DMS114 treated with DMSO at 0.1 percent for 48 hours (cell line): Measurements from ENCODE around the gene FBXL7.

Experiments used
- DNase-seq: peaks from one replicate; lab custom pipeline; 2025; ENCODE audit not compliant: unreplicated experiment; lab: John Stamatoyannopoulos, UW

The FBXL7 gene

GRCh38 chr5:15929611-15930263 is 429.8 kb downstream of the FBXL7 start:
- no peak for DNase-seq

- no peak for DNase-seq
Observed at GRCh38 chr5:15932066-15932465, 432.1 kb downstream of the FBXL7 start.

GRCh38 chr5:15933259-15934207 is 433.6 kb downstream of the FBXL7 start:
- DNase-seq = no peak

- no peak for DNase-seq
Observed at GRCh38 chr5:15936505-15937245, 436.7 kb downstream of the FBXL7 start.

GRCh38 chr5:15937708-15938107 is 437.7 kb downstream of the FBXL7 start:
- DNase-seq = no peak

- DNase-seq = no peak
Observed at GRCh38 chr5:15938186-15938585, 438.2 kb downstream of the FBXL7 start.

GRCh38 chr5:15938961-15939360 is 439.0 kb downstream of the FBXL7 start:
- no peak for DNase-seq

GRCh38 chr5:15940905-15941304 is 440.9 kb downstream of the FBXL7 start:
- no peak for DNase-seq

- no peak for DNase-seq
Observed at GRCh38 chr5:15943487-15943886, 443.5 kb downstream of the FBXL7 start.

- no peak for DNase-seq
Observed at GRCh38 chr5:15946026-15946425, 446.0 kb downstream of the FBXL7 start.

GRCh38 chr5:15948190-15948589 is 448.2 kb downstream of the FBXL7 start:
- DNase-seq = no peak

GRCh38 chr5:15951126-15951525 is 451.1 kb downstream of the FBXL7 start:
- DNase-seq = no peak

GRCh38 chr5:15951550-15951949 is 451.6 kb downstream of the FBXL7 start:
- no peak for DNase-seq

GRCh38 chr5:15956622-15957021 is 456.6 kb downstream of the FBXL7 start:
- no peak for DNase-seq

GRCh38 chr5:15957124-15957523 is 457.1 kb downstream of the FBXL7 start:
- no peak for DNase-seq

- no peak for DNase-seq
Observed at GRCh38 chr5:15959370-15960164, 459.6 kb downstream of the FBXL7 start.

- DNase-seq = no peak
Observed at GRCh38 chr5:15966066-15966640, 466.2 kb downstream of the FBXL7 start.

- no peak for DNase-seq
Observed at GRCh38 chr5:15966651-15967050, 466.7 kb downstream of the FBXL7 start.

GRCh38 chr5:15968993-15969392 is 469.0 kb downstream of the FBXL7 start:
- DNase-seq = no peak

GRCh38 chr5:15977851-15978250 is 477.9 kb downstream of the FBXL7 start:
- no peak for DNase-seq
